Panc1 (cell line): ENCODE measurements around the gene ARHGAP8. TPM values are rescaled to one million over a fixed set of nuclear protein-coding genes. Genes with fewer than 3 reads are reported as not detected.

Source experiments
- ATAC-seq: fragments of 200-7000 bp; cut with Tn5 transposase; 2 replicates; pipeline ENCODE4 v1.9.1; 2020; ENCODE audit warnings: mild to moderate bottlenecking, moderate library complexity
- BruUV-seq: library from RNA; stranded (reverse); fragments of 400-500 nt; replicated peaks from 2 replicates; lab custom pipeline; 2021; lab: Mats Ljungman, UMichigan
- CTCF ChIA-PET: fragments of 300-600 bp; sonication (Branson Sonifier 250); formaldehyde crosslinking; loops from one replicate; lab custom pipeline; 2022; ENCODE audit warnings: antibody characterized with exemption; lab: Charles Lee
- POLR2A ChIA-PET: fragments of 300-600 bp; sonication (Branson Sonifier 250); formaldehyde crosslinking; loops from one replicate; lab custom pipeline; 2022; ENCODE audit warnings: antibody characterized with exemption; lab: Charles Lee
- DNase-seq: peaks from one replicate; pipeline ENCODE4 v3.0.0-alpha.2; 2010; ENCODE audit warnings: low read depth, low spot score
- H3K27ac ChIP-seq: 2 replicates; pipeline ENCODE4 v1.5.1; 2011; ENCODE audit warnings: mild to moderate bottlenecking, low read length, inconsistent platforms
- H3K27me3 ChIP-seq: fragments of 200-500 bp; sonication (Bioruptor generic); 2 replicates; pipeline ENCODE4 v1.6.0; 2014; ENCODE audit warnings: low read length, inconsistent platforms; ENCODE audit not compliant: control insufficient read depth, insufficient read depth
- H3K36me3 ChIP-seq: fragments of 200-500 bp; sonication (Bioruptor generic); 2 replicates; pipeline ENCODE4 v1.5.1; 2014; ENCODE audit warnings: inconsistent platforms, mild to moderate bottlenecking, low read length, moderate library complexity; ENCODE audit not compliant: control insufficient read depth, insufficient read depth
- H3K4me1 ChIP-seq: 2 replicates; pipeline ENCODE4 v1.5.1; 2011; ENCODE audit warnings: inconsistent platforms, mild to moderate bottlenecking, low read length, moderate library complexity; ENCODE audit not compliant: control insufficient read depth, insufficient read depth
- H3K4me3 ChIP-seq, 2 experiments: 2 replicates each; pipeline ENCODE4 v1.5.1; 2011 to 2012; ENCODE audit warnings: low read depth in 2 of 2, low read length in 2 of 2, mild to moderate bottlenecking in 2 of 2, inconsistent platforms in 1 of 2, moderate library complexity in 1 of 2
- H3K9me3 ChIP-seq: fragments of 200-500 bp; sonication (Bioruptor generic); 2 replicates; pipeline ENCODE4 v1.5.1; 2014; ENCODE audit warnings: low read depth, mild to moderate bottlenecking, inconsistent platforms, low read length, moderate library complexity; ENCODE audit not compliant: control insufficient read depth, insufficient read depth
- POLR2AphosphoS5 ChIP-seq: IDR thresholded peaks from 2 replicates; pipeline ENCODE4 v1.6.1; 2012; ENCODE audit warnings: mild to moderate bottlenecking, low read depth, low read length, moderate library complexity
- SIN3A ChIP-seq: IDR thresholded peaks from 2 replicates; pipeline ENCODE4 v1.6.1; 2012; ENCODE audit warnings: low read depth, mild to moderate bottlenecking, low read length, moderate library complexity, borderline replicate concordance; ENCODE audit not compliant: insufficient read depth
- TCF7L2 ChIP-seq: IDR thresholded peaks from 2 replicates; pipeline ENCODE4 v1.6.1; 2011; ENCODE audit warnings: mild to moderate bottlenecking, low read depth, low read length, inconsistent platforms
- in situ Hi-C: cut with HindIII; loops from 2 replicates; pipeline ENCODE4 v1.10.0; 2016; ENCODE audit warnings: low sequenced_read_pairs, low pct_unique_long_range_greater_than_20kb
- intact Hi-C: fragments of 100-400 bp; cut with micrococcal nuclease; formaldehyde crosslinking; loops from one replicate; pipeline ENCODE4 v1.10.0; 2022; ENCODE audit not compliant: unreplicated experiment
- total RNA-seq: library from RNA; stranded (reverse); gene quantifications from one replicate; pipeline ENCODE4 v1.2.1, GENCODE V29; 2021; ENCODE audit not compliant: unreplicated experiment
- TF ChIP-seq, protein P1 (sequence below): fragments of 450-650 bp; IDR thresholded peaks from 2 replicates; pipeline ENCODE4 v1.5.1; 2017; ENCODE audit warnings: mild to moderate bottlenecking
- TF ChIP-seq, protein P2 (sequence below), 2 experiments: IDR thresholded peaks; 2 replicates each; pipeline ENCODE4 v1.6.1; 2011 to 2012; ENCODE audit warnings: low read depth in 2 of 2, control low read depth in 1 of 2, low read length in 1 of 2, mild to moderate bottlenecking in 1 of 2, moderate library complexity in 1 of 2; ENCODE audit not compliant: insufficient read depth in 1 of 2

Gene ARHGAP8
- total RNA-seq, 1 experiment from 2014 or later = 9.2 TPM

DNA sequence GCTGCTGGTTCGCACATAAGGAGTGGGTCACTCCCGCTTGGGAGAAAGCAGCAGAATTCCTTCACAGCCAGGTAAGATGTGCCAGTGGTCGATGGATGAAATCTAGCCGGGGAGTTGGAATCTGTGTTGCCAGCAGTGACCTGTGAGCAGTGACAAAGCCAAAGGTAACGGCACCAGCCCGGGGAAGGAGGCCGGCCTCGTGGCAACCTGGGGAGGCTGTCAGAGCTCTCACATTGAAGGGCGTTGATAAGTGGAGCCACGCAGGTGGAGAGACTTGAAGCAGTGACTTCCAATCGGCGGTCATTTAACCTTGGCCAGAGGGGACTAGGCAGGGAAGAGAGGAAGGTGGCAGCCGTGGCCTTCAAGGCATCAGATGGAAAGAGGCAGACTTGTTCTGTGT is 58.8 kb downstream of the ARHGAP8 start:
- Histone ChIP-seq H3K4me1 (no peaks in the 10 kb centered on the region), H3K9me3 (no peaks in the 10 kb centered on the region), H3K4me3 (no peak overlapping the region), H3K27ac (no peak overlapping the region), H3K27me3 (no peaks in the 10 kb centered on the region), H3K36me3 (no peaks in the 10 kb centered on the region)
- POLR2A ChIA-PET = interaction anchor here (0.5 kb wide), 1 partner anchor 319 kb away, joined by 4 read pairs; no protein-coding TSS in a partner anchor
- BruUV-seq = no TSS peak
- DNase-seq (no peak), ATAC-seq (no peak)
- intact Hi-C loops = no loop called here
- in situ Hi-C loops = no loop called here
- CTCF ChIA-PET = no interaction called here
- TF ChIP-seq SIN3A = no peak

DNA sequence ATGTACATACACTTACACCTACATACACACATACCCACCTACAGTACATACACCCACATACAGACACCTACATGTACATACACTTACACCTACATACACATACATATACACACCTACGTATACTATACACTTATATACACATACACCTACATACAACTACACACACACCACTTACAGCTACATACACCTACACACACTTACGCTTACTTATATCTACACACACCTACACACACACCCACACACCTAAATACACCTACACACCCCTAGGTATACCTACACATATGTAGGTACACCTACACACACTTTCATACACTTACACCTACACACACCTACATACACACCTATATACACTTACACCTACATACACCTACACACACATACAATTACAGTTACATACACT is 61.0 kb downstream of the ARHGAP8 start:
- ChIA-PET CTCF (no interaction called here), POLR2A (no interaction called here)
- no peaks in the 10 kb centered on the region for H3K27me3 ChIP-seq
- no peak for ATAC-seq
- no peaks in the 10 kb centered on the region for H3K9me3 ChIP-seq
- TF ChIP-seq SIN3A = no peak
- TF ChIP-seq, protein P1, sequence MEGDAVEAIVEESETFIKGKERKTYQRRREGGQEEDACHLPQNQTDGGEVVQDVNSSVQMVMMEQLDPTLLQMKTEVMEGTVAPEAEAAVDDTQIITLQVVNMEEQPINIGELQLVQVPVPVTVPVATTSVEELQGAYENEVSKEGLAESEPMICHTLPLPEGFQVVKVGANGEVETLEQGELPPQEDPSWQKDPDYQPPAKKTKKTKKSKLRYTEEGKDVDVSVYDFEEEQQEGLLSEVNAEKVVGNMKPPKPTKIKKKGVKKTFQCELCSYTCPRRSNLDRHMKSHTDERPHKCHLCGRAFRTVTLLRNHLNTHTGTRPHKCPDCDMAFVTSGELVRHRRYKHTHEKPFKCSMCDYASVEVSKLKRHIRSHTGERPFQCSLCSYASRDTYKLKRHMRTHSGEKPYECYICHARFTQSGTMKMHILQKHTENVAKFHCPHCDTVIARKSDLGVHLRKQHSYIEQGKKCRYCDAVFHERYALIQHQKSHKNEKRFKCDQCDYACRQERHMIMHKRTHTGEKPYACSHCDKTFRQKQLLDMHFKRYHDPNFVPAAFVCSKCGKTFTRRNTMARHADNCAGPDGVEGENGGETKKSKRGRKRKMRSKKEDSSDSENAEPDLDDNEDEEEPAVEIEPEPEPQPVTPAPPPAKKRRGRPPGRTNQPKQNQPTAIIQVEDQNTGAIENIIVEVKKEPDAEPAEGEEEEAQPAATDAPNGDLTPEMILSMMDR = no peak
- no peak overlapping the region for H3K4me3 ChIP-seq
- H3K36me3 ChIP-seq = no peaks in the 10 kb centered on the region
- no peak for DNase-seq
- in situ Hi-C loops = no loop called here
- no TSS peak for BruUV-seq
- no peak overlapping the region for H3K27ac ChIP-seq
- H3K4me1 ChIP-seq = no peaks in the 10 kb centered on the region
- intact Hi-C loops = no loop called here

DNA sequence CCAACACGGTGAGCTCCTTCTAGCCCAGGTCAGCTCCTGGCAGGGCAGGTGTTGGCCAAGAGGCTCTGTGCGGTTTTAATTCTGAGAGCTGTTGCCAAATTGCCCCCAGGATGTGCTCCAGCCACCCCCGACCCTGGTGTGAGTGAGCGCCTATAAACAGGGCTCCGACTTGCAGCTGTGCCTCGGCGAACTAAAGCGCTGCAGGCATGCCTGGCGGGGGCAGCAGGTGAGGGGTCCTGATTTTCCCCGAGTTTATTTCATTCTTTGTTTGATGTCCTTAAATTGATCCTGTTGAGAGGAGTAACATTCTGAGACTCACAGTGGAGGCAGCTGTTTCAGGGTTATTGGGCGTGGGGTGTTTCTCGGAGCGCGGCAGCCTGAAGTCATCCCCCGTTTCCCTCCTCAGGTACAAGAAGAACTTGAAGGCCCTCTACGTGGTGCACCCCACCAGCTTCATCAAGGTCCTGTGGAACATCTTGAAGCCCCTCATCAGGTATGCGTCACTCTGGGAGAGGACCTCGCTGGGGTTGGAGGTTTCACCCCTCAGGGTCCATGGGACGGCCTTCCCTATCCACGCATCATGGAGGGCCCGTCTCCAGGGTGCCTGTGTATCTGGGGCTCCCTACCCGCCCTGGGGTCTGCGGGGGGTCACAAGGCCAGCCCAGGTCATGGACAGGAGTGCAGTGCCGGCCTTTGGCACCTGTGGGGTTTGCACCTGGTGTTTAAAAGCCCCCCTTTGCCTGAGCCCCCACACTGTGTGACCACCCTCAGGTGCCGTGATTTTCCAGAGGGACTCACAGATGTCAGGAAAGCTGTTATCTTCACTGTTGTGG is 62.1 kb downstream of the ARHGAP8 start:
- Histone ChIP-seq H3K27ac (no peak overlapping the region), H3K36me3 (no peaks in the 10 kb centered on the region), H3K9me3 (no peaks in the 10 kb centered on the region), H3K4me1 (no peaks in the 10 kb centered on the region), H3K4me3 (no peak overlapping the region), H3K27me3 (no peaks in the 10 kb centered on the region)
- BruUV-seq = no TSS peak
- intact Hi-C loops (no loop called here), in situ Hi-C loops (no loop called here)
- DNase-seq = no peak
- no peak for ATAC-seq
- POLR2A ChIA-PET = no interaction called here
- no peak for TF ChIP-seq TCF7L2
- TF ChIP-seq, protein P2, sequence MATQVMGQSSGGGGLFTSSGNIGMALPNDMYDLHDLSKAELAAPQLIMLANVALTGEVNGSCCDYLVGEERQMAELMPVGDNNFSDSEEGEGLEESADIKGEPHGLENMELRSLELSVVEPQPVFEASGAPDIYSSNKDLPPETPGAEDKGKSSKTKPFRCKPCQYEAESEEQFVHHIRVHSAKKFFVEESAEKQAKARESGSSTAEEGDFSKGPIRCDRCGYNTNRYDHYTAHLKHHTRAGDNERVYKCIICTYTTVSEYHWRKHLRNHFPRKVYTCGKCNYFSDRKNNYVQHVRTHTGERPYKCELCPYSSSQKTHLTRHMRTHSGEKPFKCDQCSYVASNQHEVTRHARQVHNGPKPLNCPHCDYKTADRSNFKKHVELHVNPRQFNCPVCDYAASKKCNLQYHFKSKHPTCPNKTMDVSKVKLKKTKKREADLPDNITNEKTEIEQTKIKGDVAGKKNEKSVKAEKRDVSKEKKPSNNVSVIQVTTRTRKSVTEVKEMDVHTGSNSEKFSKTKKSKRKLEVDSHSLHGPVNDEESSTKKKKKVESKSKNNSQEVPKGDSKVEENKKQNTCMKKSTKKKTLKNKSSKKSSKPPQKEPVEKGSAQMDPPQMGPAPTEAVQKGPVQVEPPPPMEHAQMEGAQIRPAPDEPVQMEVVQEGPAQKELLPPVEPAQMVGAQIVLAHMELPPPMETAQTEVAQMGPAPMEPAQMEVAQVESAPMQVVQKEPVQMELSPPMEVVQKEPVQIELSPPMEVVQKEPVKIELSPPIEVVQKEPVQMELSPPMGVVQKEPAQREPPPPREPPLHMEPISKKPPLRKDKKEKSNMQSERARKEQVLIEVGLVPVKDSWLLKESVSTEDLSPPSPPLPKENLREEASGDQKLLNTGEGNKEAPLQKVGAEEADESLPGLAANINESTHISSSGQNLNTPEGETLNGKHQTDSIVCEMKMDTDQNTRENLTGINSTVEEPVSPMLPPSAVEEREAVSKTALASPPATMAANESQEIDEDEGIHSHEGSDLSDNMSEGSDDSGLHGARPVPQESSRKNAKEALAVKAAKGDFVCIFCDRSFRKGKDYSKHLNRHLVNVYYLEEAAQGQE (IDR thresholded peaks at IDR 0.05; ENCODE audit: insufficient read depth in 1 of 2, low read depth in 2 of 2, low read length in 1 of 2) = no peak
- TF ChIP-seq, protein P1 = no peak
- TF ChIP-seq POLR2AphosphoS5 = no peak
- no peak for TF ChIP-seq SIN3A
- CTCF ChIA-PET = no interaction called here
